OCI-LY1 (cell line): ENCODE measurements around the gene MMP11.

Experiments used
- CTCF ChIP-seq: fragments of 200-600 bp; sonication (generic), shearing (Covaris generic); IDR thresholded peaks from 2 replicates; pipeline ENCODE4 v1.5.1; 2017; ENCODE audit warnings: mild to moderate bottlenecking, antibody characterized with exemption, low read length, moderate library complexity, mixed read lengths
- EZH2 ChIP-seq: fragments of 200-600 bp; sonication (generic), shearing (Covaris generic); IDR thresholded peaks from 2 replicates; pipeline ENCODE4 v1.8.0; 2017; ENCODE audit warnings: borderline replicate concordance, mixed run types, mild to moderate bottlenecking, antibody characterized with exemption, low read length, moderate library complexity, mixed read lengths

GRCh38 chr22:23789638-23790037, 17.0 kb downstream of the MMP11 start:
- TF ChIP-seq CTCF (peak; percentile 43; the same call in 1 of the 2 replicates), EZH2 (no peak)
